PFSK-1 (cell line): ENCODE measurements around the gene OR6K2.

Experiments used
- POLR2AphosphoS5 ChIP-seq: IDR thresholded peaks from 2 replicates; pipeline ENCODE4 v1.6.1; 2012; ENCODE audit warnings: low read depth, mild to moderate bottlenecking, control low read depth, low read length, moderate library complexity
- TF ChIP-seq, protein P1 (sequence below), 2 experiments: IDR thresholded peaks; 2 replicates each; pipeline versions ENCODE4 v1.6.1 to v1.8.0; 2011 to 2012; ENCODE audit warnings: low read depth in 2 of 2, low read length in 2 of 2, control low read depth in 1 of 2, inconsistent platforms in 1 of 2, mild to moderate bottlenecking in 1 of 2, moderate library complexity in 1 of 2; ENCODE audit not compliant: insufficient read depth in 1 of 2

DNA sequence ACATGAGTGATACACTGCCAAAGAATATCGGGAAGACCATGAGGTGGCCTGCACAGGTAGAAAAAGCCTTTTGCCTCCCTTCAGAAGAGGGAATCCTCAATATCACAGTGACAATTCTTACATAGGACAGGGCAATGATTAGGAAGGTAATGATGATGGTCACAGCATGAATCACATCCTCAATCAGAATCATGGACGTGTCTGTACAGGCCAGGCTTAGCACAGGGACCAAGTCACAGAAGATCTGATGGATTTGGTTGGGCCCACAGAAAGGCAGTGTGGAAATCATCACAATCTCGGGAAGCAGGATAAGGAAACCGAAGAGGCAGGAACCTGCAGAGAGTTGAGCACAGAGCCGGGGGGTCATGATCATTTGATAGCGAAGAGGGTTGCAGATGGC, 16.9 kb upstream of the OR6K2 start:
- TF ChIP-seq, protein P1, sequence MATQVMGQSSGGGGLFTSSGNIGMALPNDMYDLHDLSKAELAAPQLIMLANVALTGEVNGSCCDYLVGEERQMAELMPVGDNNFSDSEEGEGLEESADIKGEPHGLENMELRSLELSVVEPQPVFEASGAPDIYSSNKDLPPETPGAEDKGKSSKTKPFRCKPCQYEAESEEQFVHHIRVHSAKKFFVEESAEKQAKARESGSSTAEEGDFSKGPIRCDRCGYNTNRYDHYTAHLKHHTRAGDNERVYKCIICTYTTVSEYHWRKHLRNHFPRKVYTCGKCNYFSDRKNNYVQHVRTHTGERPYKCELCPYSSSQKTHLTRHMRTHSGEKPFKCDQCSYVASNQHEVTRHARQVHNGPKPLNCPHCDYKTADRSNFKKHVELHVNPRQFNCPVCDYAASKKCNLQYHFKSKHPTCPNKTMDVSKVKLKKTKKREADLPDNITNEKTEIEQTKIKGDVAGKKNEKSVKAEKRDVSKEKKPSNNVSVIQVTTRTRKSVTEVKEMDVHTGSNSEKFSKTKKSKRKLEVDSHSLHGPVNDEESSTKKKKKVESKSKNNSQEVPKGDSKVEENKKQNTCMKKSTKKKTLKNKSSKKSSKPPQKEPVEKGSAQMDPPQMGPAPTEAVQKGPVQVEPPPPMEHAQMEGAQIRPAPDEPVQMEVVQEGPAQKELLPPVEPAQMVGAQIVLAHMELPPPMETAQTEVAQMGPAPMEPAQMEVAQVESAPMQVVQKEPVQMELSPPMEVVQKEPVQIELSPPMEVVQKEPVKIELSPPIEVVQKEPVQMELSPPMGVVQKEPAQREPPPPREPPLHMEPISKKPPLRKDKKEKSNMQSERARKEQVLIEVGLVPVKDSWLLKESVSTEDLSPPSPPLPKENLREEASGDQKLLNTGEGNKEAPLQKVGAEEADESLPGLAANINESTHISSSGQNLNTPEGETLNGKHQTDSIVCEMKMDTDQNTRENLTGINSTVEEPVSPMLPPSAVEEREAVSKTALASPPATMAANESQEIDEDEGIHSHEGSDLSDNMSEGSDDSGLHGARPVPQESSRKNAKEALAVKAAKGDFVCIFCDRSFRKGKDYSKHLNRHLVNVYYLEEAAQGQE (IDR thresholded peaks at IDR 0.05; ENCODE audit: insufficient read depth in 1 of 2, low read depth in 2 of 2, low read length in 2 of 2) = no peak
- no peak for TF ChIP-seq POLR2AphosphoS5
